NT2/D1 (cell line): Measurements from ENCODE around the gene TAF1L.
"Not testable (repeated sequence)": the region's sequence is repeated elsewhere in the genome, so short reads cannot be mapped to it uniquely, and the experiment has no call there.

Source experiments
- SUZ12 ChIP-seq: IDR thresholded peaks from 2 replicates; pipeline ENCODE4 v1.6.1; 2011; ENCODE audit not compliant: insufficient read length, insufficient read depth; ENCODE audit errors: extremely low read depth
- ZNF274 ChIP-seq: IDR thresholded peaks from 2 replicates; pipeline ENCODE4 v1.6.1; 2011; ENCODE audit warnings: mild to moderate bottlenecking, low read depth, low read length

- not testable (repeated sequence) for TF ChIP-seq ZNF274, SUZ12
Measured at GRCh38 chr9:32599021-32599420, 36.4 kb downstream of the TAF1L start.
